GM12878 (cell line): ENCODE results near the gene CRY1. TPM values are rescaled to one million over a fixed set of nuclear protein-coding genes. Genes with fewer than 3 reads are reported as not detected.

Source experiments
- ATAC-seq: fragments of 200-7000 bp; cut with Tn5 transposase; 3 replicates; pipeline ENCODE4 v1.9.1; 2020; ENCODE audit warnings: mild to moderate bottlenecking, moderate library complexity
- BruUV-seq: library from RNA; stranded (reverse); fragments of 400-500 nt; replicated peaks from 2 replicates; lab custom pipeline; 2021; lab: Mats Ljungman, UMichigan
- CTCF ChIA-PET: fragments of 300-600 bp; sonication (Branson Sonifier 250); formaldehyde crosslinking; extraction: SDS; loops from one replicate; lab custom pipeline; 2021; ENCODE audit warnings: inconsistent platforms; lab: Yijun Ruan, JAX
- POLR2A ChIA-PET: fragments of 350-600 bp; formaldehyde crosslinking; extraction: SDS; loops from one replicate; lab custom pipeline; 2021; ENCODE audit warnings: inconsistent platforms; lab: Charles Lee
- RAD21 ChIA-PET: fragments of 300-600 bp; sonication (Branson Sonifier 250); formaldehyde crosslinking; loops from one replicate; lab custom pipeline; 2023; ENCODE audit warnings: antibody characterized with exemption; ENCODE audit not compliant: unreplicated experiment; lab: Charles Lee
- SMC1A ChIA-PET: fragments of 300-600 bp; sonication (Branson Sonifier 250); formaldehyde crosslinking; loops from one replicate; lab custom pipeline; 2023; ENCODE audit not compliant: unreplicated experiment, uncharacterized antibody; lab: Charles Lee
- DNase-seq: peaks from one replicate; pipeline ENCODE4 v3.0.0-alpha.2; 2011; ENCODE audit warnings: low read depth, low spot score
- FAIRE-seq: peaks from 3 replicates; lab custom pipeline; 2011; peaks lifted over from hg19 to GRCh38; lab: Jason Lieb, UNC
- H2AFZ ChIP-seq: 2 replicates; pipeline ENCODE4 v1.6.0; 2011; ENCODE audit warnings: low read depth, low read length, control low read depth; ENCODE audit not compliant: control insufficient read depth
- H3K27ac ChIP-seq: 2 replicates; pipeline ENCODE4 v1.5.1; 2011; ENCODE audit warnings: control low read depth; ENCODE audit not compliant: control insufficient read depth, insufficient read depth
- H3K27me3 ChIP-seq, 2 experiments: replicated peaks in 1 of 2; 2 replicates each; pipeline versions ENCODE4 v1.6.0 to v1.6.1; 2011; ENCODE audit warnings: low read length in 1 of 2; ENCODE audit not compliant: control insufficient read depth in 2 of 2, insufficient read depth in 2 of 2
- H3K36me3 ChIP-seq, 2 experiments: 2 replicates each; pipeline ENCODE4 v1.5.1; 2011; ENCODE audit warnings: low read length in 1 of 2; ENCODE audit not compliant: control insufficient read depth in 2 of 2, insufficient read depth in 2 of 2
- H3K4me1 ChIP-seq: 2 replicates; pipeline ENCODE4 v1.6.1; 2011; ENCODE audit warnings: mild to moderate bottlenecking, low read length, moderate library complexity, mixed read lengths; ENCODE audit not compliant: control insufficient read depth, insufficient read depth
- H3K4me2 ChIP-seq: 2 replicates; pipeline ENCODE4 v1.6.0; 2011; ENCODE audit warnings: control low read depth; ENCODE audit not compliant: control insufficient read depth, insufficient read depth
- H3K4me3 ChIP-seq: fragments of 200-600 bp; sonication (generic); 2 replicates; pipeline ENCODE4 v1.5.1; 2016
- H3K79me2 ChIP-seq: 2 replicates; pipeline ENCODE4 v1.6.0; 2011; ENCODE audit warnings: low read length; ENCODE audit not compliant: control insufficient read depth, insufficient read depth
- H3K9ac ChIP-seq: 2 replicates; pipeline ENCODE4 v1.8.0; 2011; ENCODE audit warnings: low read length, control low read depth, mixed read lengths; ENCODE audit not compliant: control insufficient read depth, insufficient read depth
- H3K9me3 ChIP-seq: replicated peaks from 3 replicates; pipeline ENCODE4 v1.5.1; 2011; ENCODE audit warnings: mild to moderate bottlenecking, low read length; ENCODE audit not compliant: control insufficient read depth, insufficient read depth
- H4K20me1 ChIP-seq: 2 replicates; pipeline ENCODE4 v1.6.0; 2011; ENCODE audit not compliant: control insufficient read depth, insufficient read depth
- E2F4 ChIP-seq: IDR thresholded peaks from 2 replicates; pipeline ENCODE4 v1.6.1; 2012; ENCODE audit warnings: low read depth, low read length, improper control_type of control experiment
- HDAC6 ChIP-seq: fragments of 200-600 bp; sonication (generic); IDR thresholded peaks from one replicate; pipeline ENCODE4 v1.8.0; 2017; ENCODE audit warnings: antibody characterized with exemption; ENCODE audit not compliant: unreplicated experiment
- PML ChIP-seq: IDR thresholded peaks from 2 replicates; pipeline ENCODE4 v1.6.1; 2012; ENCODE audit warnings: low read length, inconsistent platforms
- RBBP5 ChIP-seq: fragments of 200-600 bp; sonication (generic); conservative IDR thresholded peaks from 2 replicates; pipeline ENCODE4 v1.6.1; 2016
- SMAD5 ChIP-seq: IDR thresholded peaks from 2 replicates; pipeline ENCODE4 v1.6.1; 2016; ENCODE audit warnings: antibody characterized with exemption, low read depth
- SP1 ChIP-seq: IDR thresholded peaks from one replicate; pipeline ENCODE4 v1.6.1; 2011; ENCODE audit warnings: low read depth, low read length
- SUPT20H ChIP-seq: IDR thresholded peaks from 2 replicates; pipeline ENCODE4 v1.6.1; 2011; ENCODE audit warnings: low read depth, mild to moderate bottlenecking, low read length, moderate library complexity, borderline replicate concordance; ENCODE audit not compliant: control insufficient read depth
- TCF12 ChIP-seq: IDR thresholded peaks from 2 replicates; pipeline ENCODE4 v1.6.1; 2011; ENCODE audit warnings: low read depth, mild to moderate bottlenecking, low read length
- ZNF207 ChIP-seq: fragments of 450-650 bp; IDR thresholded peaks from 2 replicates; pipeline ENCODE4 v1.6.1; 2014; ENCODE audit warnings: antibody characterized with exemption, mild to moderate bottlenecking, borderline replicate concordance
- ZNF687 ChIP-seq: fragments of 450-650 bp; IDR thresholded peaks from 2 replicates; pipeline ENCODE4 v1.6.1; 2017; ENCODE audit warnings: mild to moderate bottlenecking, moderate library complexity
- in situ Hi-C: fragments of 300-500 bp; cut with MboI; formaldehyde crosslinking; loops from 9 replicates; pipeline ENCODE4 v1.14.3; 2018; ENCODE audit warnings: mixed read lengths
- intact Hi-C: fragments of 100-400 bp; cut with micrococcal nuclease; formaldehyde crosslinking; loops from one replicate; pipeline ENCODE4 v1.14.2; 2022; ENCODE audit not compliant: unreplicated experiment
- polyA plus RNA-seq, 11 experiments: library from polyadenylated mRNA; depleted of rRNA in 4 of 11; unstranded in 6 of 11; stranded (reverse) in 5 of 11; fragments of >200 nt; fragmentation: Nextera tagmentation in 4 of 11; fragmentation: Illumina TruSeq in 1 of 11; extraction: Ambion mirVana in 4 of 11; extraction: Trizol in 1 of 11; gene quantifications; 1 replicate in 1 of 11; 2 replicates in 10 of 11; pipeline versions ENCODE4 v1.2.1 to v1.2.3, GENCODE V29; 2011 to 2016; ENCODE audit warnings: inconsistent platforms in 2 of 11, missing spikeins in 2 of 11, low read depth in 1 of 11
- total RNA-seq, 4 experiments: library from RNA; depleted of rRNA in 3 of 4; stranded (reverse); fragments of >200 nt in 3 of 4; fragmentation: Illumina TruSeq in 1 of 4; extraction: Trizol in 1 of 4; gene quantifications; 2 replicates each; pipeline versions ENCODE4 v1.2.1 to v1.2.3, GENCODE V29; 2013 to 2021
- TF ChIP-seq, protein P1 (sequence below): fragments of 450-650 bp; IDR thresholded peaks from 2 replicates; pipeline ENCODE4 v1.6.1; 2014; ENCODE audit warnings: mild to moderate bottlenecking
- TF ChIP-seq, protein P2 (sequence below): fragments of 450-650 bp; formaldehyde crosslinking; IDR thresholded peaks from 2 replicates; pipeline ENCODE4 v1.5.0; 2022; ENCODE audit warnings: mild to moderate bottlenecking, missing genetic modification characterization
- TF ChIP-seq, protein P3 (sequence below), 3 experiments: IDR thresholded peaks in 2 of 3; conservative IDR thresholded peaks in 1 of 3; 2 replicates each; pipeline ENCODE4 v1.5.1; 2011; ENCODE audit warnings: low read depth in 3 of 3, low read length in 3 of 3, mild to moderate bottlenecking in 3 of 3, control low read depth in 2 of 3, moderate library complexity in 2 of 3, inconsistent platforms in 1 of 3, mixed read lengths in 1 of 3; ENCODE audit not compliant: control insufficient read depth in 2 of 3, insufficient read depth in 1 of 3; ENCODE audit errors: extremely low read depth in 1 of 3

CRY1 gene
- total and polyA plus RNA-seq, 10 of the 15 experiments (the other 5 are each of a cell fraction or from before 2014, with no cell fraction given): 1.6 to 10.9 (median 5.4) TPM

DNA sequence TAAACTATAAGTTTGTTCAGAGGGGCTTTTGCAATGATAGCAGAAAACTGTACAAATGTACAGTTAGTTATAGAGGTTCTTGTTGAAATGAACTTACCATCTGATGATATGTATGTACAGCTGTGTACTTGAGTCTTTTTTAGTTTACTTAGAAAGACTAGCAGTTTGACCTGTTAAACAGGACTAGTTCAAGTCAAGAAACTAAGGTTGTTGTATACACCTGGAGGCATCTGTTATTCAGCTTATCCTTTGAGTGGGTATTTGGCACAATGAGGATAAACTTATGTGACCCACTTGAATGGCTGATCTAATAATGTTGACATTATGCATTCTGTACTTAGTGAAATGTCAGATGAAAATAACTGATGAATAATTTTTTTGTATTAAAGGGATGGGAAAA is 119.8 kb downstream of the CRY1 start:
- ChIA-PET RAD21 (no interaction called here), CTCF (no interaction called here), POLR2A (interaction anchor here (0.6 kb wide), 1 partner anchor 1865 kb away, joined by 3 read pairs; no protein-coding TSS in a partner anchor), SMC1A (interaction anchor here (1.3 kb wide), 1 partner anchor 10 kb away, joined by 4 read pairs; no protein-coding TSS in a partner anchor)
- peaks cover 5% of the 10 kb centered on the region; the same call in 1 of the 2 replicates for H3K4me1 ChIP-seq
- intact Hi-C loops: no loop called here
- H2AFZ ChIP-seq: no peak overlapping the region
- no peaks in the 10 kb centered on the region for H3K9me3 ChIP-seq
- DNase-seq (no peak), FAIRE-seq (no peak), ATAC-seq (no peak)
- H4K20me1 ChIP-seq: no peaks in the 10 kb centered on the region
- H3K27me3 ChIP-seq: no peaks in the 10 kb centered on the region
- no peaks in the 10 kb centered on the region; the same call in 1 of the 2 replicates for H3K79me2 ChIP-seq
- H3K4me2 ChIP-seq: no peak overlapping the region
- no TSS peak for BruUV-seq
- no peak overlapping the region for H3K4me3 ChIP-seq
- H3K36me3 ChIP-seq: peaks cover 0 to 11% of the 10 kb centered on the region in 2 experiments; a peak in 2 of 4 replicates
- in situ Hi-C loops: no loop called here
- no peak overlapping the region for H3K27ac ChIP-seq
- no peak overlapping the region for H3K9ac ChIP-seq
- TF ChIP-seq, protein P1, sequence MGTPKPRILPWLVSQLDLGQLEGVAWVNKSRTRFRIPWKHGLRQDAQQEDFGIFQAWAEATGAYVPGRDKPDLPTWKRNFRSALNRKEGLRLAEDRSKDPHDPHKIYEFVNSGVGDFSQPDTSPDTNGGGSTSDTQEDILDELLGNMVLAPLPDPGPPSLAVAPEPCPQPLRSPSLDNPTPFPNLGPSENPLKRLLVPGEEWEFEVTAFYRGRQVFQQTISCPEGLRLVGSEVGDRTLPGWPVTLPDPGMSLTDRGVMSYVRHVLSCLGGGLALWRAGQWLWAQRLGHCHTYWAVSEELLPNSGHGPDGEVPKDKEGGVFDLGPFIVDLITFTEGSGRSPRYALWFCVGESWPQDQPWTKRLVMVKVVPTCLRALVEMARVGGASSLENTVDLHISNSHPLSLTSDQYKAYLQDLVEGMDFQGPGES: no peak
- TF ChIP-seq E2F4 (no peak), RBBP5 (no peak), ZNF207 (no peak), HDAC6 (no peak), PML (no peak), SMAD5 (no peak), TCF12 (no peak), ZNF687 (no peak), SUPT20H (no peak), SP1 (no peak)
- TF ChIP-seq, protein P2, sequence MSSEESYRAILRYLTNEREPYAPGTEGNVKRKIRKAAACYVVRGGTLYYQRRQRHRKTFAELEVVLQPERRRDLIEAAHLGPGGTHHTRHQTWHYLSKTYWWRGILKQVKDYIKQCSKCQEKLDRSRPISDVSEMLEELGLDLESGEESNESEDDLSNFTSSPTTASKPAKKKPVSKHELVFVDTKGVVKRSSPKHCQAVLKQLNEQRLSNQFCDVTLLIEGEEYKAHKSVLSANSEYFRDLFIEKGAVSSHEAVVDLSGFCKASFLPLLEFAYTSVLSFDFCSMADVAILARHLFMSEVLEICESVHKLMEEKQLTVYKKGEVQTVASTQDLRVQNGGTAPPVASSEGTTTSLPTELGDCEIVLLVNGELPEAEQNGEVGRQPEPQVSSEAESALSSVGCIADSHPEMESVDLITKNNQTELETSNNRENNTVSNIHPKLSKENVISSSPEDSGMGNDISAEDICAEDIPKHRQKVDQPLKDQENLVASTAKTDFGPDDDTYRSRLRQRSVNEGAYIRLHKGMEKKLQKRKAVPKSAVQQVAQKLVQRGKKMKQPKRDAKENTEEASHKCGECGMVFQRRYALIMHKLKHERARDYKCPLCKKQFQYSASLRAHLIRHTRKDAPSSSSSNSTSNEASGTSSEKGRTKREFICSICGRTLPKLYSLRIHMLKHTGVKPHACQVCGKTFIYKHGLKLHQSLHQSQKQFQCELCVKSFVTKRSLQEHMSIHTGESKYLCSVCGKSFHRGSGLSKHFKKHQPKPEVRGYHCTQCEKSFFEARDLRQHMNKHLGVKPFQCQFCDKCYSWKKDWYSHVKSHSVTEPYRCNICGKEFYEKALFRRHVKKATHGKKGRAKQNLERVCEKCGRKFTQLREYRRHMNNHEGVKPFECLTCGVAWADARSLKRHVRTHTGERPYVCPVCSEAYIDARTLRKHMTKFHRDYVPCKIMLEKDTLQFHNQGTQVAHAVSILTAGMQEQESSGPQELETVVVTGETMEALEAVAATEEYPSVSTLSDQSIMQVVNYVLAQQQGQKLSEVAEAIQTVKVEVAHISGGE: no peak
- TF ChIP-seq, protein P3, sequence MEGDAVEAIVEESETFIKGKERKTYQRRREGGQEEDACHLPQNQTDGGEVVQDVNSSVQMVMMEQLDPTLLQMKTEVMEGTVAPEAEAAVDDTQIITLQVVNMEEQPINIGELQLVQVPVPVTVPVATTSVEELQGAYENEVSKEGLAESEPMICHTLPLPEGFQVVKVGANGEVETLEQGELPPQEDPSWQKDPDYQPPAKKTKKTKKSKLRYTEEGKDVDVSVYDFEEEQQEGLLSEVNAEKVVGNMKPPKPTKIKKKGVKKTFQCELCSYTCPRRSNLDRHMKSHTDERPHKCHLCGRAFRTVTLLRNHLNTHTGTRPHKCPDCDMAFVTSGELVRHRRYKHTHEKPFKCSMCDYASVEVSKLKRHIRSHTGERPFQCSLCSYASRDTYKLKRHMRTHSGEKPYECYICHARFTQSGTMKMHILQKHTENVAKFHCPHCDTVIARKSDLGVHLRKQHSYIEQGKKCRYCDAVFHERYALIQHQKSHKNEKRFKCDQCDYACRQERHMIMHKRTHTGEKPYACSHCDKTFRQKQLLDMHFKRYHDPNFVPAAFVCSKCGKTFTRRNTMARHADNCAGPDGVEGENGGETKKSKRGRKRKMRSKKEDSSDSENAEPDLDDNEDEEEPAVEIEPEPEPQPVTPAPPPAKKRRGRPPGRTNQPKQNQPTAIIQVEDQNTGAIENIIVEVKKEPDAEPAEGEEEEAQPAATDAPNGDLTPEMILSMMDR (IDR thresholded peaks at IDR 0.05 in 2 of 3, conservative IDR thresholded peaks at IDR 0.05 in 1 of 3; ENCODE audit: control insufficient read depth in 2 of 3, extremely low read depth in 1 of 3, insufficient read depth in 1 of 3, low read depth in 3 of 3, low read length in 3 of 3): no peak
